Ramos (cell line): Measurements from ENCODE around the gene MAPRE3.

ENCODE experiments used
- in situ Hi-C: fragments of 300-500 bp; cut with MboI; formaldehyde crosslinking; loops from one replicate; pipeline ENCODE4 v1.14.3; 2022; ENCODE audit warnings: low sequenced_read_pairs; ENCODE audit not compliant: unreplicated experiment

MAPRE3 gene

DNA sequence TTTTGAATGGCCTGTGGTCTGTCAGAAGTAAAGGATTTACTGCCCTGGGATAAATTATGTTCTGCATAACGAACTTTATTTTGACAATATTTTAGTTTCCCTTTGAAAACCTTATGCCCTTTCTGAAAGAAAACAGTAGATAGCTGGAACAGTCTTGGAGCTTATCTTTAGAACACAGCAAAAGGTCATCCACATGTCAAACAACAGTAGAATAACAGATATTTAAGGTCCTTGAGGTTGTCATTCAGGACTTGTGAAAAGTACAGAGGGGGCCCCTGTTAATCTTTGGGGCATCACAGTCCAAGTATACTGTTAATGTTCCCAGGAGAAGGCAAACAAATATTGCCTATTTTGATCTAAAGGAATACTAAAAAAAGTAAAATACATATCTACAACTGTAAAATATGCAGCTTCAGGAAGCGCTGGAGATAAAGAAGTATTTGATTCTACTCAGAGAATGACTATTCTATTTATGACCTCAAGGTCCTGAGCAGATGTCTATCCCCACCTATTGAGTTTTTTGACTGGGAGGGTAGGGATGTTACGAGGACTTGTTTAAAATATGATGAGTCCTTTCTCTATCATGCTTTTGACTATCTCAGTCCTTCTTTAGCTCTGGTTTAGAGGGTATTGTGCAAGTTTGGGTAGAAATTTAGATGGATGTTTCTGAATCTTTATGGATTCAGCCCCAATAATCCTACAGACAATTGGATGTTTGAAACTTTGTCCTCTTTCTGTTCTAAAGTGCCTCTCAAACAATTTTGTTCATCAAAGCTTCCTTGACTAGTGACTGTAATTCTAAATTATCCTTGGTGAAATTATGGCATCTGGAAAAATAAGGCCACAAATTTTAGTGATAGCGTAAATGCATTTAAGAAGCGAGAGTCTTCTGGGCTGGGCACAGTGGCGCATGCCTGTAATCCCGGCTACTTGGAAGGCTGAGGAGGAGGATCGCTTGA, 37.3 kb downstream of the MAPRE3 start:
- in situ Hi-C loops: no loop called here

DNA sequence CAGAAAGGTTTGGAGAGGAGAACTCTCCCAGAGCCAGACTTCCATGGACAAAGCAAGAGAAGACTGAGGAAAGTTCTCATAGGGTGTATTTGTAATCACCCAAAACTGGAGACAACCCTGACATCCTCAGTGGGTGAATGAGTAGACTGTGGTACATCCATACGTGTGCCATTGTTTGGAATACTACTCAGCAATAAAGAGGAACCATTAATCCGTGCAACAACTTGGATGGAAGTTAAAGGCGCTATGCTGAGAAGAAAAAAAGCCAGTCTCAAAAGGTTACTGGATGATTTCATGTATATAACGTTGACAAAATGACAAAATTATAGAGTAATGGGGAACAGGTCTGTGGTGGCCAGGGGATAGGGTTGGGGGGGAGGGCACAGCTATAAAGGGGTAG, 38.2 kb downstream of the MAPRE3 start:
- in situ Hi-C loops: no loop called here

DNA sequence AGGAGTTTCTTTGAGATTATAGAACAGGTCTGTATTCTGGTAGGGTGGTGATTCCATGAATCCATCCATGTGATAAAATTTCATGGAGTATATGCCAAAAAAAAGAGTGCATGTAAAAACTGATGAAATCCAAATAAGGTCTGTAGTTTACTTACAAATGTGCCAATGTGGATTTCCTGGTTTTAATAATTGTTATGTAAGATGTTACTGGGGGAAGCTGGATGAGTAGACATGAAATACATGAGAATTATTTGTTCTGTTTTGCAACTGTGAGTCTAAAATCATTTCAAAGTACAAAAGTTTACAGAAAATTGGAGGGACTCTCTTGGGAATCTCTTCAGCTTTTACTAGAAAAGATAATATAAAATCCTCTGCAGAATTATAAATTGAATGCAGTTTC, 38.6 kb downstream of the MAPRE3 start:
- in situ Hi-C loops: no loop called here

DNA sequence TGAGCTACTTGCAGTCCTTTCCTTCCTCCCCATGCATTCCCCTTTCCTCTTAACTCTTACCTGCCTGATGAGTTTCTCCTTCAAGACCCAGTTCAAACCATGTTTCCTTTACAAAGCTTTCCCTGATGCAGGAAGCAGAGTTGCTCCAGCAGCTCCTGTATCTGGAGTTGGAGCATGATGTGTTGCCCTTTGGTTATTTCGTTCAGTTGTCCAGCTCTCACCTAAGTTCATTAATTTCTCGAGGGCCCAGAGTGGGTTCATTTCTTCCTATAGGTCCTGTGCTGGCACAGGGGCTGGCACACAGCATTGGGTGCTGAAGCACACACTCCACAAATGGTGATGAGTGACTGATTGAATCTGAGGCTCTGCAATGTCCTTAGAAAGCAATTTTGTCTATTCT, 39.3 kb downstream of the MAPRE3 start:
- in situ Hi-C loops: loop anchor here (5.0 kb wide), 1 partner anchor 47 kb away; no protein-coding TSS in a partner anchor

DNA sequence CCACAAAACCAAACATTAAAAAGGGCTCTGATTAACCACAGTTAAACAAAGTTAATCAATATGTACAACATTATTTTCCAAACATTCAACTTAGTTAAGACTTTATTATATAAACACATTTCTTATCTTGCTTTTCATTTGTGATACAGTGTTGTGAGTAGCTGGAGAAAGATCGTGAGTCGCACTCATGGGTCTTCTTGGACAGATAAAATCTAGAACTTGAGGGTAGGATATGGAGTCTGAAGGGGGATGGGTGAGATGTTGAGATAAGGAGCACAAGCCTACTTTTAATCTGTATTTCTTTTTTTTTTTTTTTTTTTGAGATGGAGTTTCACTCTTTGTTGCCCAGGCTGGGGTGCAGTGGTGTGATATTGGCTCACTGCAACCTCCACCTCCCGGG, 39.7 kb downstream of the MAPRE3 start:
- in situ Hi-C loops: loop anchor here (5.0 kb wide), 1 partner anchor 48 kb away; no protein-coding TSS in a partner anchor

DNA sequence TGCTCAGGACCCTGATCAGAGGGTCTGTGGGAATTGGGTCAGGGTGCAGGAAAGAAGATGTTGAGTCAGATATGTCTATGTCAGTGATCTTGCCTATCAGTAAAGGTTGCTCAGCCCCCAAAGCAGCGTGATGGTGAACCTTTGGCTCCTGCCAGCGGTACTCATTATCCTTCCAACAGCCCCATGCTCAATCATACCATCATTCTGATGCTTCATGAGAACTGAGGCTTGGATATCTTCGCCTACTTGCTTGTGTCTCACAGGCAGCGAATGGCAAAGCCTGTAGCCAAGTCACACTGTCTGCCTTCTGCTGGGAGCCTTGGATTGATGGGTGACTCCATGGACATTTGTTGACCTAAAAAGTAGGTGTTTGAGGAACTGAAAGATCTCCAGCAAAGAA, 43.3 kb downstream of the MAPRE3 start:
- in situ Hi-C loops: loop anchor here (5.0 kb wide), 1 partner anchor 51 kb away; no protein-coding TSS in a partner anchor

DNA sequence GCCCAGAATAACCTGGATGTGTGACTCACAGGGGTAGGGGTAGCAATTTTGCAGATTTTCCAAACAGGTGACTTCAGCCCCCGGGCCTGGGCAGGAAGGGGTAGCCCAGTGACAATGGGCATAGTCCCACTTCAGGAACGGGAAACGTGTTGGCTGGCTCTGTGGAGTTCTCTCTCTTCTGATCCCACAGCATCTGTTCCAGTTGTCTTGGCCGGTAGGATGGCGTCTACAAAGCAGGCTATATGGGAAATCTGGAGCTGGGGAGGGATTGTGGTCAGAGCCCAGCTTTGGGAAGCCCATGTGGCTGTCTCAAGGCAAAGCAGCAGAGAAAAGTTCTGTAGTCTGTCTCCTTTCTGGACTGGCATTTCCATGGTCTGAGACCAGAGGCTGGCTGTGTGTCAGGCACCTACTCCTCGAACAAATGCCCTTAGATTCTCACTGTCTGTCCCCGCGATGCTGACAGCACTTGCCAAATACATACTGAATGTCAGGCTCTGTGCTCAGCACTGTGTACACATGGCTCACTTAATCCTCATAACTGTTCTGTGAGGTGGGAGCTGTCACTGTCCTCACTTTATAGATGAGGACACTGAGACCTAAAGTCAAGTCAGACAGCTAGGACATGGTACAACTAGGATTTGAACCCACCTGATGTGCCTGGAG, 44.5 kb downstream of the MAPRE3 start:
- in situ Hi-C loops: loop anchor here (5.0 kb wide), 1 partner anchor 53 kb away; no protein-coding TSS in a partner anchor

DNA sequence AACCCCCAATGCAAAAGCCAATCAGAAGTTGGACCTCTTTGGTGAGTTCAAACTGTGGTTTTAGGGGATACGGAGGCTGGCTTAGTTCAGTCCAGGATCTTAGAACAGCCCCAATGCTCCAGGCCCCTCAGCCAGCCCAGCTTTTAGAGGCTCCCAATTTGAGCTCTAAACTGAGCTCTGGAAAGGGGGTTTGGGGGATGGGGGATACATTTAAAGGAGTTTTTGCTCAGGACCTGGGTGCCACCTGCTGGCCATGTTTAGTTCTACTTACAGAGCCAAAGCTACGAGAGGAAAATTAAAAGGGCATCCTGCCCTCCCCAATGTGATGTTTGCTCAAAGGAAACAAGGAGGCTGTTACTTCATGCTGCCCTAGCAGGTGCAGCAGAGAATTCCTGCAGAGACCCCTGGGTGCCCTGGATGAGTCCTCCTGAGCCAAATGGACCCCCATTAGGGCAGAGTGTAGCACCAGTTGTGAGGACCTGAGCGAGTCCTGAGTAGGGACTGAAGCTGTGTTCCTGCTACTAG, 46.4 kb downstream of the MAPRE3 start:
- in situ Hi-C loops: no loop called here

DNA sequence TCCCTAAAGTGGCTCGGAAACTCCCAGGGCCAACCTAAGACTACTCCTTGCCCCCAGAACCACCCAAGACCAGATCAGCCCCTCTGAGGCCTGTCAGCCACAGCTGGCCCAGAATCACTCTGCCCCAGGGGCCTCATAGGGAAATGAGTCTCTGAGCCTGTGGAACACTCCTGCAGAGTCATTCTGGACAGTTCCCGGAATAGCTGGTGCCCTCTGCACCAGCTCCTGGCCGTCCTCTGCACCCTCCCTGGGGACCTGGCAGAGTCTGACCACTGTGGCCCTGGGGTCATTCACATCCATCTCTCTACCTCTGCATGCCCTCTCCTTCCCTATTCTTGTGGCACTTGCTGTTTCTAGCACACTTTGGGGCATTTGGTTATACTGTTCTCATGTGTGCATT, 47.7 kb downstream of the MAPRE3 start:
- in situ Hi-C loops: no loop called here

DNA sequence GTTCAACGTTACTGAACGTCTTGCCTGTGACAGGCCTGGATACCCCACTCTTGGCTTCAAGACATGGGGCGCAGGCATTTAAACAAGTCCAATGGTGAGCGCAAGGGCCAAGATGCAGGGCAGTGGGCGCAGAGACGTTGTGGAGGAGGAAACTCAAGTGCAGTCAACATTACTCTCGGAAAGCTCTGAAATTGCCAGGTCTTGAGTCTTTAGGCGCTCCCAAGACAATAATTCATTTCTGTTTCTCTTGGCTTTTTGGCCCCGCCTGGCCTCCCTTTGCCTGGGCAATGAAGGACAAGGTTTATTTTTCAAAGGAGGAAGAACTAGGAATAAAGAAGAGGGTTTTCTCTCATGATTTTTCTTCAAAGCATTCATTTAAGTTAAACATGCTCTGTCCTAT, 49.0 kb downstream of the MAPRE3 start:
- in situ Hi-C loops: no loop called here

DNA sequence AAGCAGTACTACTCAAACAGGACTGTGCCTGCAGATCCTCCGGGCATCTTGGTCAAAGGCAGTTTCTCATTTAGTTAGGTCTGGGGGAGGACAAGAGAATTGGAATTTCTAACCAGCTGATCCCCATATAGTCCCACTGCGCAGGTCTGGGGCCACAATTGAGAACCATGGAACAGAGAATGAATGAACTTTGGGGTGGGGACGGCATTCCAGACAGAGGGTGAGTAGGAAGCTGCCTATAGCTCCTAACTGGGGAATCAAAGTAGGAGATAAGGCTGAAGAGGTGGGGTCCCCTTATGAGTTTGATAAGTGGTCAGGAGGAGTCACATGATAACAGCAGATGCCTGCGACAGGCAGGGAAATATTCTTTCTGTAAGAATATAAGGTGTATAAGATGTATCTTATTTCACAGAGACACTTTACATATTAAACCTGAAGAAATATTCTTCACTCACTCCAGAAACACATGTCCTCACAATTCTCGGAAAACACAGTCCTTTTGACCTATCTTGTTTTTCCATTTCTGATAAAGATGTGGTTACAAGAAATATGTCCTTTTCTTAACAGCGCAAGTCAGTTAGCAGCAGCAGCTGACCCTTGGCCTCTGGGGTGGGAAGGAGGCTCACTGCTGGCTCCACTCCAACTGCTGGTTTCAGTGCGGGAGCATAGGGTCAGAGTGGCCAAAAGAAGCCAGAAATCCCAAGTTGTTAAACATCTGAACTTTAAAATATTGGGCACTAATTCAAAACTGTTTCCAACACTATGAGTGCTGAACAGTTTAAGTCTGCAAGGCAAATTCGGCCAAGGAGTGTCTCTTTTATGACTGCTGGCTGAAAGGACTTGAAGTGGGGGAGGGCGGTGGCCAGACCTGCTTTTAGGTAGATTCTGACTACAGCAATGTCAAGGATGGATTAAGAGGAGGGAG, 49.8 kb downstream of the MAPRE3 start:
- in situ Hi-C loops: no loop called here

DNA sequence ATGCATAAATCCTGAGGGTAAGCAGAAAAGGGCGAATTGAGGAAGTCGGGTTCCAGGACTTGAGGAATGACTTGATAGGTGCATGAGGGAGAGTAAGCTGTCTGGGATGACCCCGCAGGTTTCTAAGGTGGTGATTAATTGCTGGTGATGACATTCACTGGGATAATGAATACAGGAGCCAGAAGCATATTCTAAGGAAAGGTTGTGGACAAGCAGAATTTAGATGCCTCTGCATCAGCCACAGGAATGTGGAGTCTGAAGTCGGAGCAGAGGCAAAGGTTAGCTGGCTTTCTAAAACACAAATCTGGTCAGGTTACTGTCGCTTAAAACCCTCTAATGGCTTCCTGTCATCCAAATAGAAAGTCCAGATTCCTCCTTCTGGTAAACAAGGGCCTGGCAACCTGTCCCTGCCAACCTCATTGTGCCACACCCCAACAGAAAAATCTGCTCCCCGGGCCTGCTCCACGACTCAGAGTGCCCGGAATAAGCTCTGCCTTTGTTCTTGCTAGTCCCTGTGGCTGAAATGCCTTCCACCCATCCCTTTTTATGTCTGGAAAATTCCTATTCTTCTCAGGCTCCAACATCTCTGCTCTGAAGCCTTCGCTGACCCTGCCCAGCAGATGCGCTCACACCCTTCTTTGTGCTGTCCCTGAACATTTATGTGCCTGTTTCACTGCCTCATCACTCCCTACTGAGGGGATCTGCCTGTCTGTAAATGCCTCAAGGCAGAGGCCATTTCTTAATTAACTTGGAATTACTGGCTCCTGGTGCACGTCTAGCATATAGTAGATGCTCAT, 51.0 kb downstream of the MAPRE3 start:
- in situ Hi-C loops: no loop called here

DNA sequence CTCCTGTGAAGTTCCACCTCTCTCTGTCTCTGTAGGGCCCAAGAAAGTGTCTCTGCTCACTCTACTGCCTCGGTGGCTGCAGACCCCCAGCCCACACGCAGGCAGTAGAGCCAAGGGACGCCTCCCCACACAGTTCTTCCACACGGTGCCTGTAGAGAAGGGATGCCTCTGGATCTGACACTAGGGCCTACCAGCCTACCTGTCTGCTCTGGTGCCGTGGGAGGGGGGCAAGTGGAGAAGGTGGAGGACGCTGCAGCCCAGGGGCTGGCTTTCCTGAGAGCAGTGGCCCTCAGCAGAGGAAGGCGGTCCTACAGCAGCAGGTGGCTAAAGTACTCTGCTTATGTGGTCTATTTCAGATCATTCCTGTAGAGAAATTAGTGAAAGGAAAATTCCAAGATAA, 53.3 kb downstream of the MAPRE3 start:
- in situ Hi-C loops: no loop called here

DNA sequence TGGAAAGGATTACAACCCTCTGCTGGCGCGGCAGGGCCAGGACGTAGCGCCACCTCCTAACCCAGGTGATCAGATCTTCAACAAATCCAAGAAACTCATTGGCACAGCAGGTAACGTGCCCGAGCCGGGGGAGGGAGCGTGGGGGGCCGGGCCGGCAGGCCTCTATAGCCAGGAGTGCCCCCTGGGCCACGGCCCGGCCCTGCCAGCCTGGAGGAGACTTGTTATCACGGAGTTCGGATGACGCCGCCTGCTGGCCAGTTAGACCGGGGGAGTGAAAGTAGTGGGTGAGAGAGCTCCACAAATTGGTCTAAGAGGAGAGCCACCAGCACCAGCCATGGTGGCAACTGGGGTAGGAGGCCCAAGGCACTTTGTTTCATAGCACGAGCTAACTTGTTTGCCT, 53.8 kb downstream of the MAPRE3 start:
- in situ Hi-C loops: no loop called here

DNA sequence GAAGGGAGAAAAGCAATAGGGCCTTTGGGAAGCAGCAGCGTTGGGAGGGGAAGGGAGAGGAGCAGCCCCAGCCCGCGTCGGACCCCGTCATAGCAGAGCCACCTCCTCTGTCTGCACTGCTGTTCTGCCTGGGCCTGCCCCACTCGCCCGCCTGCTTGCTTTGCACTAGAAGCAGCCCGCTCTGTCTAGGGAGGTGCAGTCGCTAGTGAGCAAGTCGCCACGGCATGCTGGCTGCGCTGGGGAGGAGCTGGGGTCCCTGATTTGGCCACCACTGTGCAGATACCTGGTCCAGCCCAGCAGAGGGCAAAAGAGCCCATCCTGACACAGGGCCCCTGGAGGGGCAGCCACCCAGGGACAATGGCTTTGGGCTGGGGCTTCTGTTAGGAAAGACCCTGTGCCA, 54.4 kb downstream of the MAPRE3 start:
- in situ Hi-C loops: no loop called here

DNA sequence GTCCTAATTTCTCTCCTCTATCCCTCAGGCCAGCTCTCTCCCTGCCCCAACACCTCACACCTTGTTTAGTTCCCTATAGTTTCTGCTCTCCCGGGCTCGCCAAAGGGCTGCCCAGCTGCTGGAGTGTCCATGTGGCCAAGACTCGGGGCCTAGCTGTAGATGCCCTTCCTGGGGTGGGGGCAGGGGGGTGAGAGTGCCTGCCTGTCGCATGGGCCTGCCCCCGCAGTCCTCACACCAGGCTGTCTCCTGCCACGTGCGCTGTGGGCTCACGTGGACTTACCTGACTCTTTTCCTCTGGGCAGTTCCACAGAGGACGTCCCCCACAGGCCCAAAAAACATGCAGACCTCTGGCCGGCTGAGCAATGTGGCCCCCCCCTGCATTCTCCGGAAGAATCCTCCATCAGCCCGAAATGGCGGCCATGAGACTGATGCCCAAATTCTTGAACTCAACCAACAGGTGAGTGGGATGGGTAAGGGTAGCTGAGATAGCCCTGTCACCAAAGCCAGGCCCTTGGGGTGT, 54.9 kb downstream of the MAPRE3 start:
- in situ Hi-C loops: no loop called here

DNA sequence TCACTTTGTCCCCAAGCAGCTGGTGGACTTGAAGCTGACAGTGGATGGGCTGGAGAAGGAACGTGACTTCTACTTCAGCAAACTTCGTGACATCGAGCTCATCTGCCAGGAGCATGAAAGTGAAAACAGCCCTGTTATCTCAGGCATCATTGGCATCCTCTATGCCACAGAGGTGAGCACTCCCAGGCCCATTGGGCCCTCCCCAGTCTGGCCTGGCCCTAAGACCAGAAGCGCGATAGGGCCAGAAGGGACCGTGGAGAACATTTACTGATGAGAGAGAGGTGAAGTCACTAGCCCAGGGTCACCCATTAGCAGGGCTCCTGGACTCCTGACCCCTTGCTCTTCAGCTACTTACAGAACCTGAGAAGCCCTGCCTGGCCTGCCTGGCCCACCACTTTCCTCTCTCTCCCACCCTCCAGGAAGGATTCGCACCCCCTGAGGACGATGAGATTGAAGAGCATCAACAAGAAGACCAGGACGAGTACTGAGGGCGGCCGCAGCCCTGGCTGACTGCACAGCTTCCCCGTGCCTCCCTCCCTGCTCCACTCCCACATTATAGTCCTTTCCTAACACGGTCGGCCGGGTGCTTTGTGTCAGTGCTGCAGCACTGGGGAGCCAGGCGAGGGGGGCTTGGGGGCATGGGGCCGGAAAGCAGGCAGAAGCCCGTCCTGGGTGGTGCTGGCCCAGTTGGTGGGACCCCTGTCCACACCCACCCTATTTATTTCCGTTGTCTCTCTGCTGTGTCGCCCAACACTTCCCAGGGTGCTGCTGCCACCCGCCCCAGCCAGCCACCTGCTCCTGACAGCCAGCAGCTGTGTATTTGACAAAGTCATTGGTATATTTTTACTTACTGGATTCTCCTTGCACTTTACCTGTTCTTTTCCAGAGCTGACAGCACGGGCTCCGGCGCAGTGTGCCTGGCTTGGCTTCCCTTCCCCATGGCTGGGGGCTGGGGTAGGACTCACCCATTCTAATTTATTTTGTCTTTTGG, 55.7 kb downstream of the MAPRE3 start:
- in situ Hi-C loops: no loop called here

DNA sequence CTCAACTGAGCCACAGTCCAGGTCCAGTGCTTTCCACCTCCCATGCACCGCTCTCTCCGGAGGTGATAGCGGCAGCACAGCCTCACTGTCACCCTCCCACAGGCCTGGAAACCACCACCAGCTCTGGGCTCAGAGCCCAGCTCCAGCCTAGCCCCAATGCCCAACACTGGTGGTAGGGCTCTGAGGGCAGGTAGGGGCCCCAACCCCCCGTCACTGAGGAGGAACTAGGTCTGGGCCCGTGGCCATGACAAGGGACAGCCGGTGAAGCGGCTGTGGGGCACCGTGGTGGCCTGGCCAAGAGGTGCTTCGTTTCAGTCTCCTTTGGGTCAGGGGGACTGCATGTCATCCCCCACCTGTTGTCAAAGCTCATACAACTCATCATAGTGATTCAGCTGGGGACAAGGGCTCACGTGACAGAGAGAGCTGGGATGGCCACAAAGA, 56.8 kb downstream of the MAPRE3 start:
- in situ Hi-C loops: no loop called here
